Upper lobe of right lung (tissue), 1 donor: ENCODE data around the gene ZNF407. TPM values are rescaled to one million over a fixed set of nuclear protein-coding genes. Genes with fewer than 3 reads are reported as not detected.

Source experiments
- ATAC-seq: fragments of 200-7000 bp; cut with Tn5 transposase; one replicate; pipeline ENCODE4 v1.9.1; 2020; ENCODE audit warnings: mild to moderate bottlenecking, moderate library complexity
- DNase-seq: peaks from one replicate; pipeline ENCODE4 v3.0.0-alpha.2; 2020
- H3K27ac ChIP-seq: fragments of 200-600 bp; one replicate; pipeline ENCODE4 v1.8.0; 2022
- H3K27me3 ChIP-seq: fragments of 200-600 bp; one replicate; pipeline ENCODE4 v1.8.0; 2022; ENCODE audit warnings: mild to moderate bottlenecking
- H3K36me3 ChIP-seq: fragments of 200-600 bp; one replicate; pipeline ENCODE4 v1.8.0; 2022
- H3K4me1 ChIP-seq: fragments of 200-600 bp; one replicate; pipeline ENCODE4 v1.8.0; 2022
- H3K4me3 ChIP-seq: fragments of 200-600 bp; one replicate; pipeline ENCODE4 v1.8.0; 2022; ENCODE audit warnings: mild to moderate bottlenecking
- H3K9me3 ChIP-seq: fragments of 200-600 bp; one replicate; pipeline ENCODE4 v1.8.0; 2022
- CTCF ChIP-seq: fragments of 200-600 bp; IDR thresholded peaks from one replicate; pipeline ENCODE4 v1.8.0; 2022; ENCODE audit warnings: antibody characterized with exemption
- intact Hi-C: fragments of 100-400 bp; cut with DNase I; formaldehyde crosslinking; loops from one replicate; pipeline ENCODE4 v1.11.0; 2022
- total RNA-seq: library from RNA; stranded (reverse); fragmentation: NEBNext Ultra II Directional; extraction: Animal tissue kit (Norgen Biotek cat#: 25700); gene quantifications from one replicate; pipeline ENCODE4 v1.2.1, GENCODE V29; 2021
- donor health status: DM: no; HTN: yes; CAD: no; lungs with severe emphysema.

The ZNF407 gene
- total RNA-seq, 1 donor from 2014 or later, result 18.4 TPM

DNA sequence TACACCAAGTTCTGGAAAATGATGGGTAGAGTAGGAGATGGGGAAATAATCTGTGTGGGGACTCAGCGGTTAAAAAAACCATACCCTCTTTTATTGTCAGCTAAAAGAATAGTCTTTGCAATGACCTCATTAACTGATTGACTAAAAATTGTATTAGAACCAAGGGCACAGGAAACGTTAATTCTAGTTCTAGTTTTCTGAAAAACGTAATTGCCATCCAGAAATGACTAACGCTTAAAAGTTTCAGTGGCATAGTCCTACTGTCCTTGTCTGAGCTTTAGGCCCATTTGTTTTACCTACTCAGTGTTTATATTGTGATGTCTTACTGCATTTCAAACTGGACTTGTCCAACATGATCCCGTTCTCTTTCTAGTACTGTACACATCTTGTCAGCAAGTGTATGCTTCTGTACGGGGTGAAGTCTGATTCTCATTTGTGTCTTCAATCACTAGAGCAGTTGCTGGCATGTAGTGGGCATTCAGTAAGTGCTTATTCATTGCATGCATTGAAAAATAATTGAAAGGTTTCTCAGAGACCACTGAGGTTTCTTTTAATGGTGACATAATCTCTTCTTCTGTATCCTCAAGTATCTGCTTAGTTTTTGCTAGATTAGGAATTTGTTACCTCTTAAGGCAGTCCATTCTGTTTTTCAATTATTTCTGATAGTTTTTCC, 81.5 kb downstream of the ZNF407 start:
- no peaks in the 10 kb centered on the region for H3K4me1 ChIP-seq
- H3K27me3 ChIP-seq, result no peaks in the 10 kb centered on the region
- no peak overlapping the region for H3K4me3 ChIP-seq
- no peak overlapping the region for H3K27ac ChIP-seq
- no peak for TF ChIP-seq CTCF
- no peaks in the 10 kb centered on the region for H3K9me3 ChIP-seq
- DNase-seq (no peak), ATAC-seq (no peak)
- intact Hi-C loops, result no loop called here
- H3K36me3 ChIP-seq, result no peaks in the 10 kb centered on the region

GRCh38 chr18:74679679-74680076, 82.0 kb downstream of the ZNF407 start:
- H3K4me1 ChIP-seq, result no peaks in the 10 kb centered on the region
- no peaks in the 10 kb centered on the region for H3K36me3 ChIP-seq
- intact Hi-C loops, result no loop called here
- no peak overlapping the region for H3K27ac ChIP-seq
- no peak overlapping the region for H3K4me3 ChIP-seq
- no peaks in the 10 kb centered on the region for H3K9me3 ChIP-seq
- H3K27me3 ChIP-seq, result no peaks in the 10 kb centered on the region
- no peak for ATAC-seq
- no peak for DNase-seq
- no peak for TF ChIP-seq CTCF

GRCh38 chr18:74682141-74682990, 84.7 kb downstream of the ZNF407 start:
- Histone ChIP-seq H3K4me3 (no peak overlapping the region), H3K27me3 (no peaks in the 10 kb centered on the region), H3K4me1 (no peaks in the 10 kb centered on the region), H3K9me3 (no peaks in the 10 kb centered on the region), H3K36me3 (no peaks in the 10 kb centered on the region), H3K27ac (no peak overlapping the region)
- intact Hi-C loops, result no loop called here
- TF ChIP-seq CTCF, result no peak
- DNase-seq (no peak), ATAC-seq (no peak)

DNA sequence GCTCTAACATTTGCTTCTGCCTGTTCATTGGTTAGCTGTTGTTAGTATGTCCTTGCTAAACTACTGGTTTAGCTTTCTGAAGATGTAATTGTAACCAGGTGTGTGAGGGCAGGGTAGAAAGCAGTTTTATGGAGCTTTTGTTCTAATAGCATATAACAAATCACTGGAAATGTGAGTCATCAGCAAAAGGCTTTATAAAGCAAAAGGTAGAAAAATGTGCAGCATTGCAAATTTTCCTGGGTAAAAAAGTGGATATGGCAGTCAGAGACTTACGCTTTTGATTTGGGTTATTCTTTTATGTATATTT, 85.3 kb downstream of the ZNF407 start:
- no peak for ATAC-seq
- TF ChIP-seq CTCF, result no peak
- intact Hi-C loops, result no loop called here
- Histone ChIP-seq H3K4me1 (no peaks in the 10 kb centered on the region), H3K9me3 (no peaks in the 10 kb centered on the region), H3K36me3 (no peaks in the 10 kb centered on the region), H3K4me3 (no peak overlapping the region), H3K27me3 (no peaks in the 10 kb centered on the region), H3K27ac (no peak overlapping the region)
- DNase-seq, result no peak

- no peaks in the 10 kb centered on the region for H3K9me3 ChIP-seq
- no peak overlapping the region for H3K27ac ChIP-seq
- intact Hi-C loops, result no loop called here
- H3K36me3 ChIP-seq, result no peaks in the 10 kb centered on the region
- no peak for ATAC-seq
- H3K4me1 ChIP-seq, result no peaks in the 10 kb centered on the region
- no peaks in the 10 kb centered on the region for H3K27me3 ChIP-seq
- no peak overlapping the region for H3K4me3 ChIP-seq
- no peak for TF ChIP-seq CTCF
- DNase-seq, result no peak
Measured at GRCh38 chr18:74683573-74683972, 85.9 kb downstream of the ZNF407 start.
